Globus pallidus (tissue), 1 donor: ENCODE data around the gene MYMX.
A peak's percentile ranks its signal among the peaks of the same experiment; 100 is the strongest.
"Not testable (repeated sequence)": the region's sequence is repeated elsewhere in the genome, so short reads cannot be mapped to it uniquely, and the experiment has no call there.

ENCODE experiments used
- DNase-seq: peaks from one replicate; pipeline ENCODE4 v3.0.0-alpha.2; 2015; ENCODE audit warnings: low spot score

The MYMX gene

DNA sequence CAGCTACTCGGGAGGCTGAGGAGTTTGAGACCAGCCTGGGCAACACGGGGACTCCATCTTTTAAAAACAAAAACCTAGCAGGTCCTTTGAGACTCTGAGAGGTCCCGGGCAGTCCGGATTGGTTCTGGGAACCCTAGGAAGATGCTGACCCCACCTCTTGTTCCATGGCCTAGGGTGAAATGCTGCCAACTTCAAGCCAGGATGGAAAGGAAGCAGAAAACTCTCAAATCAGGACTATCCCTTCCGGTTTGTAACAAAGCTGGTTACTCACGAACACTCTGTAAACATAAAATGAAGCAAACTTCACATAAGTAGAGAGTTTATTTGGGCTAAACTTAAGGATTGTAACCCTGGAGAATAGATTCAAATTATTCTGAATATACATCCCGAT, 30.1 kb upstream of the MYMX start:
- no peak for DNase-seq

DNA sequence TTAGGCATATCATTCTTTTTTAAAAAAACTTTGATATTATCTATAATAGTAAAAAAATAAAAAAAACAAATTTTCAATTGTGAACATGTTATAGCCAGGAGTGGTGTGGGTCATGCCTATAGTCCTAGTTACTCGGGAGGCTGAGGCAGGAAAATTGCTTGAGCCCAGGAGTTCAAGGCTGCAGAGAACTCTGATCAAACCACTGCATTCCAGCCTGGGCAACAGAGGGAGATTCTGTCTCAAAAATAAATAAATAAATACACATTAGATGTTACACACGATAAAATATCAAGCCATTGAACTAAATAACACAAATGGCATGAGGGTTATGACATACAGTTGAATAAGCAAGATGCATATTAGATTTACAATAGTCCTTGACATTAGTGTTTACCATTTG, 27.9 kb upstream of the MYMX start:
- no peak for DNase-seq

DNA sequence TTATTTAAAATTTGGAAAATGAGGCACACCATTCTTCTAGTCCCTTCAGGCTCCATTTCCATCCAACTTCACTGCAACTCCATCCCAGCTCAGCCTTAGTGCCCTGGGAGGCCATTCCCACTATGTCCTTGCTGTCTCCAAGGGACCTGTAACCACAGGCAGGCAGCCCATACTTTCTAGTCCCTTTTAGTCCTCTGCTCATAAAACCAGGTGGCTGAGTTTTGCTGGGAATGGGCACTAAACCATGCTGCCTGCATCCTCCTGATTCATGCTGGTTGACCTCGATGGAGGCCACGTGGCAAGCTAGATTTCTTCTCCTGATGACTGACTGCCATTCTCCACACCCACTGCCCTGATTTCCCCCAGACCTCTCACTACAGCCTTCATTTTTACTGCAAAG, 27.5 kb upstream of the MYMX start:
- DNase-seq = no peak

DNA sequence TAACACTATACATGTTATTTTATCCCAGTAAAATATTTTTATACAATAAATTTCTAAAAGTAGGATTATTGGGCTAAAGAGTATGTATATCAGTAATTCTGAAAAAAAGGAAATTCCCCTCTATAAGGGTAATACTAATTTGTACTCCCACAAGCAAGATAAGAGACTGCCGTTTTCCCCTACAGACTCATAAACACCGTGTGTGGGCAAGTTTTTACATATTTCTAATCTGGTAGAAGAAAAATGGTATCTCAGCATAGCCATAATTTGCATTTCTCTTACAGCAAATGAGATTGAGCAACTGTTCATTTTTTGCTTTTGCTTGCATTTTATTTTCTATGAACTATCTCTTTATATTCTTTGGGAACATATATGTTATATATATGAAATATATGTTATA, 26.0 kb upstream of the MYMX start:
- no peak for DNase-seq

DNA sequence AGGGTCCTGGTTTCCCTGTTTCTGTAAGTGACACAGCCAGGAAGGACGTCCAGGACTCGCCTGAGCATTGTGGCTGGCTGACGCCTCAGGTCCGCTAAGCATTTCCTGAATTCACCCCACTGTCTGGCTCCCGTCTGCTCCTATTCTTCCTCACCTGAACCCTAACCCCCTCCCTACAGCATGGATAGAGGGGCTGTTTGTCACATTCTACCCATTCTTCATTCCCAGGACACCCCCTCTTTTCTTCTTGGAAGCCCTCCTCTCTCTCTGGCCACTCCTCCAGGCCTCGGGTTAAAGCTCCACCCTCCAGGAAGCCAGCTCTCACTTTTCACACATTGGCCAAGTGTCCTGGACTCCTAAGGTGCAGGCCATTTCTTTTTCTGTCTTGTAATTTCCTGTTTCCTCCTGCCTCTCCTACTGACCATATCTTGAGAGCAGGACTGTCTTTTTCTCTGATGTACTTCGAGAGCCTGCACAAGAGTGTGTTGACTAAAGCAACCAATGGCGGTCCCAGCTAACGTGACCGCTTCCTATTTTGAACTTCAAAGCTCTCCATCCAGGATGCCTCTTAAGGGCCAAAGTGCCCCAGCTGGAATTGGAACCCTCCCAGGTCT, 24.2 kb upstream of the MYMX start:
- no peak for DNase-seq

DNA sequence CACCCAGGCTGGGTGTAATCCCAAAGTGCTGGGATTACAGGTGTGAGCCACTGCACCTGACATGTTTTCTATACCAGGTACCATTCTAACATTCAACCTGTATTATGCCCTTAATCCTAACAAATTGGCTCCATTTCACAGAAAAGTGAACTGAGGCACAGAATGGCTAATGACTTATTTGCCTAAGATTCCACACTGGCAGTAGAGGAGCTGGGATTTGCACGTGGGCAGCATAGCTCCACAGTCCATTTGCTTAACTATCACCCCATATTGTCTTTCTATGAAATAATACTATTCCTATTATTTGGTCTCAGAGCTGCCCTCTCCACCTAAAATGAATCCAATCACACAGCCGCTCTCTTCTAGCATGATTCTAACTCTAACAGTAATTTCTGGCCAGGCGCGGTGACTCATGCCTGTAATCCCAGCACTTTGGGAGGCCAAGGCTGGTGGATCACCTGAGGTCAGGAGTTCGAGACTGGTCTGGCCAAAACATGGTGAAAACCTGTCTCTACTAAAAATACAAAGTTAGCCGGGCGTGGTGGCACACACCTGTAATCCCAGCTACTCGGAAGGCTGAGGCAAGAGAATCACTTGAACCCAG, 23.3 kb upstream of the MYMX start:
- no peak for DNase-seq

DNA sequence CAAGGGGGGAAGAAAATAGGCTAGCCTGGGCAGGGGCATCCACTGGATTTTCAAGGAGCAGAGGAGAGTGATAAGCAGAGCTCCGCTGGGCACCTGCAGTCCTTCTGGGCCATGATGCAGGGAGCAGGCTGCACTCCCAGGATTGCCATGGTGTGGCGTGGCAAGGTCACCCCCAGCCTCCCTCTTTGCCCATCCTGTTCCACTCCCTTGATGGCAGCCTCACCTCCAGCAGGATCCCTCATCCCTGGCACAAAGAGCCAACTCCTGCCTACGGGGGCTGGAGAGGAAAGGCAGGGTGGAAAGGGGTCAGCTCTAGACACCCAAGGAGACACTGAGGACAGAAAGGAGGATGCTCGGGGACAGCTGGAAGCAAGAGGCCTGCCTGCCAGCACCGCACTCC, 22.4 kb upstream of the MYMX start:
- DNase-seq = no peak

DNA sequence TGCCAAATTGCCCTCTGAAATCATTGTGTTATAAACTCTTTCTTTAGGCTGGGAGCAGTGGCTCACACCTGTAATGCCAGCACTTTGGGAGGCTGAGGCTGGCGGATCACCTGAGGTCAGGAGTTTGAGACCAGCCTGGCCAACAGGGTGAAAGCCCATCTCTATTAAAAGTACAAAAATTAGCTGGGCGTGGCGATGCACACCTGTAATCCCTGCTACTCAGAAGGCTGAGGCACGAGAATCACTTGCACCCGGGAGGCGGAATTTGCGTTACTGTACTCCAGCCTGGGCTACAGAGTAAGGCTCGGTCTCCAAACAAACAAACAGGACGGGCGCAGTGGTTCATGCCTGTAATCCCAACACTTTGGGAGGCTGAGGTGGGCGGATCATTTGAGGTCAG, 20.4 kb upstream of the MYMX start:
- not testable (repeated sequence) for DNase-seq

DNA sequence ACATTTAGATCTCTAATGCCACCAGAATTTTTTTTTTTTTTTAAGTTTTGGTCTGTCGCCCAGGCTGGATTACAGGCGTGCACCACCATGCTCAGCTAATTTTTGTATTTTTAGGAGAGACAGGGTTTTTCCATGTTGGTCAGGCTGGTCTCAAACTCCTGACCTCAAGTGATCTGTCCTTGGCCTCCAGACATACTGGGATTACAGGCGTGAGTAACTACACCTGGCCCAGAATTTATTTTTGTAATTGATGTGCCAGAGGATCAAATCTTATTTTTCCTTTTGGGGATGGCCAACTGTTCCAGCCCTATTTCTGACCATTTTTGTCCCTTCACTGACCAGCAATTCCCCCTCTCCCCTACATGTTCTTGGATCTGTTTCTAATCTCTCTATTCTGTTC, 18.0 kb upstream of the MYMX start:
- no peak for DNase-seq

DNA sequence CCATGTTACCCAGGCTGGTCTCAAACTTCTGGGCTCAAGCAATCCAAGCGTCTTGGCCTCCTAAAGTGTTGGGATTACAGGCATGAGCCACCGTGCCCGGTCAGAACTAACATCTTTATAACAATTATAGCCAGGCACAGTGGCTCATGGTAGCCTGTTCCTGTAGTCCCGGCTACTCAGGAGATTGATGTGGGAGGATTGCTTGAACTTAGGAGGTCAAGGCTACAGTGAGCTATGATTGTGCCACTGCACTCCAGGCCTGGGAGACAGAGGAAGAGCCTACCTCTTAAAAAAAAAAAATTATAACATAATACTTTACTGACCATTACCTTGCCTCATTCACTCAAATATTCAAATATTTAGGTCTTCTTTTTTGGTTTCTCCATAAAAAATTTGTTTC, 16.8 kb upstream of the MYMX start:
- no peak for DNase-seq

DNA sequence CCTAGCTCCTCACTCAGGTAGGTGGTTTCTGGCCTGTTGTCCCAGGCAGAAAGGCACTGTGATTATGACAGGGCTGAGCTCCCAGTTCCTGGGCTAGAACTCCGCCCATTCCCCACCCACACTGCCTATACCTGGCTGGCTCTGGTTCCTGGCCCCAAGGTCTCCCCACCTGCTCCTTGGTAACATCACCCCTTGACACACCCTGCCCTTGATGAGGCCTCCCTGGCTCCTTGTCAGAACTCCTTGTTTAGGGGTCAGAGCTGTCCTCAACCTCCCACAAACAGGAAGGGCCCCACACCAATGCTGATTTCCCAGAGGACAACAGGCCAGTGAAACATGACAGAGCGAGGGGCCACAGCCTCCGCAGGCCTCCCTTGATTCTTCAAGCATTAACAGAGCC, 15.5 kb upstream of the MYMX start:
- no peak for DNase-seq

DNA sequence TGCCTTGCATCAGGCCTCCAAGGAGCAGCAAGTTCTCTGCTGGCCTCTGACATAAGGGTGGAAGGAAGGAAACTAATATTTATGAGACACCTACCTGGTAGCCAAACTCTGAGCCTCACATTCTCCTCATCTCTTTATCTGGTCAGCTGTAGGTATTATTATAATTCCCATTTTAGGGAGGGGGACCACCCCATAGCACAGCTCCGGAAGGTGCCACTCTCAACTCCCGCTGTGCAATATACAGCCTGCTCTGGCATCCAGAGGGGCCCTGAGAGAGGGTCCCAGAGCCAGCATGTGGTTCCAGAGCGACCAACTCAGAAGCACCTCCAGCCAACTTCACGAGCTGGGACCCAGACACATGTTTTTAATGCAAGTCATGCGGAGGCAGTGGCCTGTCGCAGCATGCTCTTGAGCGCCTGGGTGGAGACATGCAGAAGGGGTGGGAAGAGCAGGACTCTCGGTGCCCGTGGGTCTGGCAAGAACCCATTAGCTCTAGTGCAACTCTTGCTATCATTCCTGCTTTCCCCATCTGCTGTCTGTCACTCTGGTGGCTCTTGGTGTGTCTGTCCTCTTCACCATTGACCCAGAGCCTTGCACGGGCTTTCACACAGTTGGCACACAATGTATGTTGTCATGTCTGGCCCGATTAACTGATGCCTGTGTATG, 15.0 kb upstream of the MYMX start:
- DNase-seq = no peak

DNA sequence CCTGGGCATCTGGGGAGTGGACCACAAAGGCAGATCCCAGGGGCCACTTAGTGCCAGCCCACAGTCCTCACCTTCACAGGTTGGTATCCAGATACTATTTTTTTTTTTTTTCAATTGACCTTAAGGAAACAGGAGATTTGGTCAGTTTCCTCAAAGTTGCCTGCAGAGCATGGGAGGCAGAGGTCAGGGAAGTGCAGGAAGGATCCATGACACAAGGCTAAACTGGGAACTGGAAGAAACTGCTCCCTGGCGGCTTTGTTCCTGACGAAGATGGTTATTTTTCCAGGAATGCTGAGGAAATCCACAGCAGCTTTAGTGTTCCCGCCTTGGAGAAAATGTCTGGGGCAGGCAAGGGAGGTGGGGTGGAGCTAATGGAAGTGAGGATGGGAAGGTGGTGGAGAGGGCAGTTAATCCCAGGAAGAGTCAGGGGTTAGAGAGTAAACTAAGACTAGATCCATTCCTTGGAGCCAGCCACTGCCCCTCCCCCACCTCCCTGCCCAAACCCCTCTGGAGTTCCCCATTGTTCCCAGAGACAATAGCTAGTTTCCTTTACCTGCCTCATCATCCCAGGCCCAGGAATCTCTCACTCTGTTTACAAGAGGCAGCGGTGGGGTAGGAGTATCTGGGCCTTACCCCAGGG, 14.3 kb upstream of the MYMX start:
- DNase-seq = no peak

DNA sequence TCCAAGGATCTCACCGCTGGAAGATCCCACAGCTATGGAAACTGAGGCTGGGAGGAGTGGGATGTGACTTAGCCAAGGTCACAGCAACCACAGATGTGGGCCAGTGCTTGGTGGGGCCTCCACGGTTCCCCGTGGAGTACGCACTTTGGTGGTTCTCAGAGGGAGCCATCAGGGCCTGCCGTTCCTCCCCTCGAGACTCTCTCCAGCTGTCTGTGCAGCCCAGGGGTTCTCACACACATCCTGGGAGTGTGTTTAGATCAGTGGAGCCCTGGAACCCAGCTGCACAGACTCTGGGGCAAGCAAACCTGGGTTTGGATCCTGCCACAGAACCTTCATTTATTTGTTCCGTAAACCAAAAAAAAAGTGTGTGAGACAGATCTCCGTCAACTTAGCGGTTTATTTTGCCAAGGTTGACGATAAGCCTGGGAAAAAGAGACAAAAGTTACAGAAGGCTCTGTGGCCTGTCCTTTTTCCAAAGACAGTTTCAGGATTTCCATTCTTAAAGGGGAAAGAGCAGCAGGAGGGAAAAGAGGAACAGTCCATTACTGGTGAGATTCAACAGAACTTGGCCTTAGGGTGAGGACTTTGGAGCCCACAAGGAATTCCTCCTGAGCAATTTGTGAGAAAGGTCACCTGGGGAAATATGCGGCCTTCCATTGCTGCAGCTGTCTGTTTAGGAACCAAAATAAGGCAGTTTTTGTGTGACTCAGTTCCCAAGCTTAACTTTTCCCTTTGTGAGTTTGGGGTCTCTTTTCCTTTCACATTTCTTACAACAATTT, 13.6 kb upstream of the MYMX start:
- no peak for DNase-seq

DNA sequence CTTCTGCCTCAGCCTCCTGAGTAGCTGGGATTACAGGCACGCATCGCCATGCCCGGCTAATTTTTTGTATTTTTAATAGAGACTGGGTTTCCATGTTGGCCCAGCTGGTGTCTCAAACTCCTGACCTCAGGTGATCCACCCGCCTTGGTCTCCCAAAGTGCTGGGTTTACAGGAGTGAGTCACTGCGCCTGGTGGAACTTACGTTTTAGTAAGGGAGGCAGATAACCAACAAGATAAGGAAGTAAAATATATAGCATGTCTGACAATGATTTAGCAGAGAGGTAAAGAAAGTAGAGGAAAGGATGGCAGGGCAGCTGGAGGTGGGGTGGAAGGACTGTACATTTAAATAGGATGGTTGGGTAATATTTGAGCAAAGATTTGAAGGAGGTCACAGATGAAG, 12.8 kb upstream of the MYMX start:
- no peak for DNase-seq

DNA sequence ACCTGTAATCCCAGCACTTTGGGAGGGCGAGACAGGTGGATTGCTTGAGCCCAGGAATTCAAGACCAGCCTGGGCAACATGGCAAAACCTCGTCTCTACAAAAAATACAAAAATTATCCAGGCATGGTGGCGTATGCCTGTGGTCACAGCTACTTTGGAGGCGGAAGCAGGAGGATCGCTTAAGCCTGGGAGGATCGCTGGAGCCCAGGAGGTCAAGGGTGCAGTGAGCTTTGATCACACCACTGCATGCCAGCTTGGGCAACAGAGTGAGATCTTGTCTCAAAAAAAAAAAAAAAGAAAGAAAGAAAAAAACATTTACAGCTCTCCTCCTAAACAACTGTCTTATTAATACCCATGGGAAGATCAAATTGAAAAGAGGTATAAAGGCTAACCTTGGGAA, 8.8 kb upstream of the MYMX start:
- no peak for DNase-seq

DNA sequence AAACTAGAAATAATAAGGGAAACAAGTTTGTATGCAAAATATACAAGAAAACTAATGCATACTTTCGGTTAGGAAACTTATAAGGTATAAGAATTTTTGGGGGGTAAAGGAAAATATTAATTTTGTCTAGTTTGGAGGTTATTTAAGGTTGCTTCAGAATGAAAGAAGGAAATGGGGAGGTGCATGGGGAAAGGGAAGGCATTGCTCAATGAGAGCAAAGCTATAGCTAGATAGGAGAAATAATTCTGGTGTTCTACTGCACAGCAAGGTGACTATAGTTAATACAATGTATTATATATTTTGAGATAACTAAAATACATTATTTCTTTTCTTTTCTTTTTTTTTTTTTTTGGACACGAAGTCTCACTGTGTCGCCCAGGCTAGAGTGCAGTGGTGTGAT, 5.4 kb upstream of the MYMX start:
- DNase-seq = no peak

DNA sequence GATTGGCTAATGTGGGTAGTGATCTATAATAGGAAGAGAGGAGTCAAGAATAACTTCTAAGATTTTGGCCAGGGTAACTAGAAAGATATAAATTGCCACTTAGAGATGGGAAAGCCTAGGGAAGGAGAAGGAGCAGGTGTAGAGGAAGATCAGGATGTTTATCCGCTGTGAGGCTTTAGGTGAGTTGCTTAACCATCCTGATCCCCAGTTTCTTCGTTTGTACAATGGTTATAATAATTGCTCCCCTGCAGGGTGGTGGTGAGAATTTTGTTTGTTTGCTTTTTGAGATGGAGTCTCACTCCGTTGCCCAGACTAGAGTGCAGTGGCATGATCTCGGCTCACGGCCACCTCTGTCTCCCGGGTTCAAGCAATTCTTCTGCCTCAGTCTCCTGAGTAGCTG, 2.4 kb upstream of the MYMX start:
- no peak for DNase-seq

DNA sequence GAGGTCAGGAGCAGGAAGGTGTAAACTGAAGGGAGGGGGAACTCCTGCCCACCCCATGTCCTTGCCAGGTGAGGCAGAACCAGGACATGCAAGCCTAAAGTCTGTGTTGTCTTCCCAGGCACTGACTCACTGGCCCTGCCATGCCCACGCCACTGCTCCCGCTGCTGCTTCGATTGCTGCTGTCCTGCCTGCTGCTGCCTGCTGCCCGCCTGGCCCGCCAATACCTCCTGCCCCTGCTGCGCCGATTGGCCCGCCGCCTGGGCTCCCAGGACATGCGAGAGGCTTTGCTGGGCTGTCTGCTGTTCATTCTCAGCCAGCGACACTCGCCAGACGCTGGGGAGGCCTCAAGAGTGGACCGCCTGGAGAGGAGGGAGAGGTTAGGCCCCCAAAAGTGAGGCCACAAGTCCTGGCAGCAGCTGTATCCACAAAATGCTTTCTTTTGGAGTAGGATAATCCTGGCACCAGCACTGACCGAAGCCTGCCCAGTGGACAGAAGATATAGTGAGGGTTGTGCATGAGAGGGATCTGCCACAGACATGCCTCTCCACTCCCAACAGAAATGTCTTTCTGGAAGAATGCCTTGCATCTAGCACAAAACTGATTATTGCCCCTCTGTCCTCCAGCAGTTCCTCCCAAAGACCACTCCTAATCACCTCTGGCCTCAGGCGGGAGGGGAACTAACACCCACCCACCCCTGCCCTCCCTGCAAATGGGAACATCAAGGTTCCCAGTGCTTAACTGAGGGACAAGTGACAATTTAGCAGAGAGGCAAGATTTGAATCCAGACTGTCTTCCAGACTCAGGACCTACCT, 812 bp downstream of the MYMX start:
- no peak for DNase-seq

DNA sequence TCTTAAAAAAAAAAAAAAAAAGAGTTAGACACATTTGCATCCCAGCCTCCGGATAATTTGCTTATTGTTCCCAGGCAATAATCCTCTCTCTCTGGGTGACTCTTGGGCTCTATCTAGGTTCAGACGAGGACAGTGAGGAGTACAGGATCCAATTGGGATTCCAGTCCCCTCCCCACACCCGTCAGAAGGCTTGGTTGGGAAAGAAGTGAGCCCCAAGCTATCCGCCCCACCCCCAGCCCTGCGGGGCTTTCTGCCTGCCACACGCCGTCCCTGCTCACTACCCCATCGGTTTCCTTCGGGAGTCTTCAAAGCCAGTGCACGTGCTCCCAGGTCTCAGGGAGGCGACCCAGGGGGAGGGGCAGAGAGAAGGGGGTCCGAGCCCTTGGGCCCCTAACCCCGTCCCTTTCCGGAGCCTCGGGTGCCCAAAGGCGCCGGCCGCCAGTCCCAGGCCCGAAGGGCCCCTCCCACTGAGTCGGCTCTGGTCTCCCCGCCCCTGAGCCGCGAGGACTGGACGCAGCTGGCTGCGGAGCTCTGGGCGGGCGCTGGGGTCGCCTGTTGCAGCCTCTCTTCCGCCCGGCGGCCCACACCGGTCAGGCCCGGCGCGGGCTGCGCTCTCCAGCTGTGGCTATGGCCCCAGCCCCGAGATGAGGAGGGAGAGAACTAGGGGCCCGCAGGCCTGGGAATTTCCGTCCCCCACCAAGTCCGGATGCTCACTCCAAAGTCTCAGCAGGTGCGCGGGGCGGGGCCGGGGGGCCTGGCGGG, 2.5 kb downstream of the MYMX start:
- DNase-seq = peak; percentile 48
